ENCODE results near the gene RBM15.

Gene RBM15

GRCh38 chr1:110309139-110309538 lies 30.0 kb upstream of the RBM15 start:
- DNase-seq (ENCODE audit: extremely low read depth, low read depth): no peak
- TF ChIP-seq CTCF (IDR thresholded peaks at IDR 0.05; ENCODE audit: low read depth, low read length, missing control alignments): no peak

GRCh38 chr1:110309767-110310166 lies 29.4 kb upstream of the RBM15 start:
- peak; percentile 2 for TF ChIP-seq CTCF (IDR thresholded peaks at IDR 0.05; ENCODE audit: low read depth, low read length, missing control alignments)
- no peak overlapping the region for H3K4me3 ChIP-seq (replicated peaks; ENCODE audit: low read depth, low read length)
- DNase-seq (ENCODE audit: extremely low read depth, low read depth): peak; percentile 48

More at GRCh38 chr1:110309139-110309538, 30.0 kb upstream of the RBM15 start:
- H3K4me3 ChIP-seq (replicated peaks; ENCODE audit: low read depth, low read length): no peak overlapping the region

GRCh38 chr1:110310300-110310699 lies 28.9 kb upstream of the RBM15 start:
- DNase-seq (ENCODE audit: extremely low read depth, low read depth): no peak
- H3K4me3 ChIP-seq (replicated peaks; ENCODE audit: low read depth, low read length): no peak overlapping the region
- no peak for TF ChIP-seq CTCF (IDR thresholded peaks at IDR 0.05; ENCODE audit: low read depth, low read length, missing control alignments)

- DNase-seq (ENCODE audit: extremely low read depth, low read depth): no peak
- TF ChIP-seq CTCF (IDR thresholded peaks at IDR 0.05; ENCODE audit: low read depth, low read length, missing control alignments): peak; percentile 94
- no peak overlapping the region for H3K4me3 ChIP-seq (replicated peaks; ENCODE audit: low read depth, low read length)
Observed at GRCh38 chr1:110312188-110313121, 26.7 kb upstream of the RBM15 start.

- no peak for TF ChIP-seq CTCF (IDR thresholded peaks at IDR 0.05; ENCODE audit: low read depth, low read length, missing control alignments)
- DNase-seq (ENCODE audit: extremely low read depth, low read depth): no peak
- no peak overlapping the region for H3K4me3 ChIP-seq (replicated peaks; ENCODE audit: low read depth, low read length)
Observed at GRCh38 chr1:110316735-110317134, 22.4 kb upstream of the RBM15 start.

- no peak for DNase-seq (ENCODE audit: extremely low read depth, low read depth)
- H3K4me3 ChIP-seq (replicated peaks; ENCODE audit: low read depth, low read length): no peak overlapping the region
- TF ChIP-seq CTCF (IDR thresholded peaks at IDR 0.05; ENCODE audit: low read depth, low read length, missing control alignments): no peak
Observed at GRCh38 chr1:110318046-110318445, 21.1 kb upstream of the RBM15 start.
